Measurements from ENCODE around the gene CCDC192. TPM values are rescaled to one million over a fixed set of nuclear protein-coding genes. Genes with fewer than 3 reads are reported as not detected.
A peak's percentile ranks its signal among the peaks of the same experiment; 100 is the strongest.

CCDC192 gene
- polyA plus RNA-seq, 3 donors, result 0.55 to 1.1 (median 0.95) TPM

GRCh38 chr5:127872494-127872893 lies 169.3 kb downstream of the CCDC192 start:
- no peak for DNase-seq (ENCODE audit: low read depth in 3 of 3, low spot score in 2 of 3)

- peak; percentile 48 to 67 (median 55) for DNase-seq (ENCODE audit: low read depth in 3 of 3, low spot score in 2 of 3)
These were observed 172.2 kb downstream of the CCDC192 start for GRCh38 chr5:127875235-127876021.

- no peak for DNase-seq (ENCODE audit: low read depth in 3 of 3, low spot score in 2 of 3)
These were observed 173.2 kb downstream of the CCDC192 start for GRCh38 chr5:127876384-127876783.

- DNase-seq (ENCODE audit: low read depth in 3 of 3, low spot score in 2 of 3), result no peak
These were observed 175.1 kb downstream of the CCDC192 start for GRCh38 chr5:127878174-127878750.

GRCh38 chr5:127884416-127884815 lies 181.2 kb downstream of the CCDC192 start:
- DNase-seq (ENCODE audit: low read depth in 3 of 3, low spot score in 2 of 3), result no peak

- no peak for DNase-seq (ENCODE audit: low read depth in 3 of 3, low spot score in 2 of 3)
These were observed 182.0 kb downstream of the CCDC192 start for GRCh38 chr5:127885176-127885575.

- no peak for DNase-seq (ENCODE audit: low read depth in 3 of 3, low spot score in 2 of 3)
These were observed 182.9 kb downstream of the CCDC192 start for GRCh38 chr5:127886081-127886480.

- DNase-seq (ENCODE audit: low read depth in 3 of 3, low spot score in 2 of 3), result no peak
These were observed 184.1 kb downstream of the CCDC192 start for GRCh38 chr5:127887282-127887681.

- DNase-seq (ENCODE audit: low read depth in 3 of 3, low spot score in 2 of 3), result no peak
These were observed 188.8 kb downstream of the CCDC192 start for GRCh38 chr5:127891942-127892341.

- DNase-seq (ENCODE audit: low read depth in 3 of 3, low spot score in 2 of 3), result no peak
These were observed 189.4 kb downstream of the CCDC192 start for GRCh38 chr5:127892467-127893207.

GRCh38 chr5:127893232-127893631 lies 190.0 kb downstream of the CCDC192 start:
- DNase-seq (ENCODE audit: low read depth in 3 of 3, low spot score in 2 of 3), result no peak

- no peak for DNase-seq (ENCODE audit: low read depth in 3 of 3, low spot score in 2 of 3)
These were observed 191.3 kb downstream of the CCDC192 start for GRCh38 chr5:127894461-127894860.

- no peak for DNase-seq (ENCODE audit: low read depth in 3 of 3, low spot score in 2 of 3)
These were observed 195.5 kb downstream of the CCDC192 start for GRCh38 chr5:127898551-127899213.

- DNase-seq (ENCODE audit: low read depth in 3 of 3, low spot score in 2 of 3), result no peak
These were observed 196.0 kb downstream of the CCDC192 start for GRCh38 chr5:127899214-127899610.

- DNase-seq (ENCODE audit: low read depth in 3 of 3, low spot score in 2 of 3), result no peak
These were observed 203.5 kb downstream of the CCDC192 start for GRCh38 chr5:127906562-127907204.

- DNase-seq (ENCODE audit: low read depth in 3 of 3, low spot score in 2 of 3), result no peak
These were observed 204.7 kb downstream of the CCDC192 start for GRCh38 chr5:127907907-127908306.

- DNase-seq (ENCODE audit: low read depth in 3 of 3, low spot score in 2 of 3), result no peak
These were observed 205.9 kb downstream of the CCDC192 start for GRCh38 chr5:127909066-127909465.

- DNase-seq (ENCODE audit: low read depth in 3 of 3, low spot score in 2 of 3), result no peak
These were observed 206.6 kb downstream of the CCDC192 start for GRCh38 chr5:127909821-127910220.

GRCh38 chr5:127910307-127910956 lies 207.2 kb downstream of the CCDC192 start:
- no peak for DNase-seq (ENCODE audit: low read depth in 3 of 3, low spot score in 2 of 3)

GRCh38 chr5:127911619-127912018 lies 208.4 kb downstream of the CCDC192 start:
- no peak for DNase-seq (ENCODE audit: low read depth in 3 of 3, low spot score in 2 of 3)

All from right renal cortex interstitium (tissue), 3 donors.